IPS-20b (cell line): Measurements from ENCODE around the gene ANLN.

Experiments used
- H3K27ac ChIP-seq: one replicate; pipeline ENCODE4 v1.5.1; 2013; ENCODE audit warnings: low read length
- H3K27me3 ChIP-seq: 2 replicates; pipeline ENCODE4 v1.6.1; 2013; ENCODE audit warnings: mild to moderate bottlenecking, low read length, inconsistent platforms; ENCODE audit not compliant: insufficient read depth
- H3K36me3 ChIP-seq: 2 replicates; pipeline ENCODE4 v1.6.1; 2013; ENCODE audit warnings: low read depth, mild to moderate bottlenecking, inconsistent platforms, low read length, moderate library complexity; ENCODE audit not compliant: insufficient read depth
- H3K4me1 ChIP-seq: 2 replicates; pipeline ENCODE4 v1.6.1; 2013; ENCODE audit warnings: mild to moderate bottlenecking, control low read depth, inconsistent platforms, low read length, moderate library complexity; ENCODE audit not compliant: insufficient read depth
- H3K4me3 ChIP-seq: 2 replicates; pipeline ENCODE4 v1.5.1; 2013; ENCODE audit warnings: mild to moderate bottlenecking, low read length, inconsistent platforms
- H3K9ac ChIP-seq: 2 replicates; pipeline ENCODE4 v1.6.1; 2013; ENCODE audit warnings: low read depth, mild to moderate bottlenecking, inconsistent platforms, low read length, moderate library complexity
- H3K9me3 ChIP-seq: 2 replicates; pipeline ENCODE4 v1.6.1; 2013; ENCODE audit warnings: mild to moderate bottlenecking, low read depth, low read length, inconsistent platforms; ENCODE audit not compliant: insufficient read depth

ANLN gene

DNA sequence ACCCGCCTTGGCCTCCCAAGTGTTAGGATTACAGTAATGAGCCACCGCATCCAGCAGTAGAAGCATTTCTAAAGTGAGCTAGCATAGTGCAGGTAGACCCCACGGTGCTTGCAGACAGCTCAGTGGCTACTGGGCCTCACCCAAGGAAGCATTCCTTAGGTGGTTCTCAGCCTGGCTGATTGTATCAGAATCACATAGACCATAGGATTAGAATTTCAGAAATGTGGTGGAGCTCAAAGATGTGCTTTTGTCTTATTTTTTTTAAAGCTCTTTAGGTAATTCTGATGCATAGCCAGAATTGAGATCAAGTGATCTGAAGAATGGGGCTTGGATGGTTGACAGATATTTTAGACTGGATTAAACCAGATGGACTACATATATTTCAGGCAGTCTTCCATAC, 10.9 kb downstream of the ANLN start:
- no peak overlapping the region for H3K9ac ChIP-seq
- H3K9me3 ChIP-seq = no peaks in the 10 kb centered on the region
- H3K36me3 ChIP-seq = peaks cover 74% of the 10 kb centered on the region
- no peak overlapping the region for H3K4me3 ChIP-seq
- H3K4me1 ChIP-seq = peaks cover 6% of the 10 kb centered on the region
- no peaks in the 10 kb centered on the region for H3K27me3 ChIP-seq
- no peak overlapping the region for H3K27ac ChIP-seq

- H3K27ac ChIP-seq = no peak overlapping the region
Measured at GRCh38 chr7:36403452-36403851, 13.8 kb downstream of the ANLN start.

GRCh38 chr7:36404639-36405408, 15.2 kb downstream of the ANLN start:
- no peak overlapping the region for H3K27ac ChIP-seq
- H3K36me3 ChIP-seq = peaks cover 73% of the 10 kb centered on the region
- H3K27me3 ChIP-seq = no peaks in the 10 kb centered on the region
- H3K9ac ChIP-seq = no peak overlapping the region
- peaks cover 13% of the 10 kb centered on the region for H3K4me1 ChIP-seq
- no peak overlapping the region for H3K4me3 ChIP-seq
- no peaks in the 10 kb centered on the region for H3K9me3 ChIP-seq

More at GRCh38 chr7:36403452-36403851, 13.8 kb downstream of the ANLN start:
- Histone ChIP-seq H3K4me3 (no peak overlapping the region), H3K36me3 (peaks cover 72% of the 10 kb centered on the region), H3K4me1 (peaks cover 13% of the 10 kb centered on the region), H3K9ac (no peak overlapping the region), H3K9me3 (no peaks in the 10 kb centered on the region), H3K27me3 (no peaks in the 10 kb centered on the region)

GRCh38 chr7:36405409-36405803, 15.7 kb downstream of the ANLN start:
- Histone ChIP-seq H3K9ac (no peak overlapping the region), H3K36me3 (peaks cover 73% of the 10 kb centered on the region), H3K27me3 (no peaks in the 10 kb centered on the region), H3K4me1 (peaks cover 13% of the 10 kb centered on the region), H3K4me3 (no peak overlapping the region), H3K27ac (no peak overlapping the region), H3K9me3 (no peaks in the 10 kb centered on the region)

DNA sequence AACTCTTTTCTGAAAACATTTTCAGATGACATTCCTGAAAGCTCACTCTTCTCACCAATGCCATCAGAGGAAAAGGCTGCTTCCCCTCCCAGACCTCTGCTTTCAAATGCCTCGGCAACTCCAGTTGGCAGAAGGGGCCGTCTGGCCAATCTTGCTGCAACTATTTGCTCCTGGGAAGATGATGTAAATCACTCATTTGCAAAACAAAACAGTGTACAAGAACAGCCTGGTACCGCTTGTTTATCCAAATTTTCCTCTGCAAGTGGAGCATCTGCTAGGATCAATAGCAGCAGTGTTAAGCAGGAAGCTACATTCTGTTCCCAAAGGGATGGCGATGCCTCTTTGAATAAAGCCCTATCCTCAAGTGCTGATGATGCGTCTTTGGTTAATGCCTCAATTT, 16.5 kb downstream of the ANLN start:
- peaks cover 75% of the 10 kb centered on the region for H3K36me3 ChIP-seq
- H3K4me3 ChIP-seq = no peak overlapping the region
- H3K27ac ChIP-seq = no peak overlapping the region
- H3K27me3 ChIP-seq = no peaks in the 10 kb centered on the region
- peaks cover 13% of the 10 kb centered on the region for H3K4me1 ChIP-seq
- H3K9ac ChIP-seq = no peak overlapping the region
- no peaks in the 10 kb centered on the region for H3K9me3 ChIP-seq

GRCh38 chr7:36407636-36408550, 18.2 kb downstream of the ANLN start:
- Histone ChIP-seq H3K9ac (no peak overlapping the region), H3K27ac (no peak overlapping the region), H3K9me3 (no peaks in the 10 kb centered on the region), H3K27me3 (no peaks in the 10 kb centered on the region), H3K4me3 (no peak overlapping the region), H3K36me3 (peaks cover 82% of the 10 kb centered on the region), H3K4me1 (peaks cover 13% of the 10 kb centered on the region)

DNA sequence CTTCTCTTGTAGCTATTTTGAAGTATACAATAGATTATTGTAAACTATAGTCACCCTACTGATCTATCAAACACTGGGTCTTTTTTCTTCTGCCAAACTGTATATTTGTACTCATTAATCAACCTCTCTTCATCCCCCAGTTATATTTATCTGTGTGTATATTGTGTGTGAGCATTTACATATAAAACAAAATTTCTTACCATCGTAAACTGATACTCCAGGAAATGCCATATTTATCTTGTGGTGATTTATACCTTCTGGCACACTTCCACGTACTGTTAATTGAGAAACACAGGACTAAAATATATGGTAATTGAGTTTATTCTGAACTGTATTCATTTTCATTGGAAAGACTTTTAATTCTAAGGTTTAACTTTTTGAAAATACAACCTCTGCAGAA, 18.9 kb downstream of the ANLN start:
- Histone ChIP-seq H3K27ac (no peak overlapping the region), H3K9me3 (no peaks in the 10 kb centered on the region), H3K36me3 (peaks cover 88% of the 10 kb centered on the region), H3K4me3 (no peak overlapping the region), H3K27me3 (no peaks in the 10 kb centered on the region), H3K9ac (no peak overlapping the region), H3K4me1 (peaks cover 13% of the 10 kb centered on the region)

GRCh38 chr7:36409180-36409579, 19.5 kb downstream of the ANLN start:
- Histone ChIP-seq H3K4me3 (no peak overlapping the region), H3K9me3 (no peaks in the 10 kb centered on the region), H3K9ac (no peak overlapping the region), H3K27me3 (no peaks in the 10 kb centered on the region), H3K36me3 (peaks cover 91% of the 10 kb centered on the region), H3K27ac (no peak overlapping the region), H3K4me1 (peaks cover 13% of the 10 kb centered on the region)

- H3K27me3 ChIP-seq = no peaks in the 10 kb centered on the region
- H3K27ac ChIP-seq = no peak overlapping the region
- no peaks in the 10 kb centered on the region for H3K9me3 ChIP-seq
- peaks cover 88% of the 10 kb centered on the region for H3K36me3 ChIP-seq
- no peaks in the 10 kb centered on the region for H3K4me1 ChIP-seq
- H3K9ac ChIP-seq = no peak overlapping the region
- H3K4me3 ChIP-seq = no peak overlapping the region
Measured at GRCh38 chr7:36415144-36415543, 25.5 kb downstream of the ANLN start.

DNA sequence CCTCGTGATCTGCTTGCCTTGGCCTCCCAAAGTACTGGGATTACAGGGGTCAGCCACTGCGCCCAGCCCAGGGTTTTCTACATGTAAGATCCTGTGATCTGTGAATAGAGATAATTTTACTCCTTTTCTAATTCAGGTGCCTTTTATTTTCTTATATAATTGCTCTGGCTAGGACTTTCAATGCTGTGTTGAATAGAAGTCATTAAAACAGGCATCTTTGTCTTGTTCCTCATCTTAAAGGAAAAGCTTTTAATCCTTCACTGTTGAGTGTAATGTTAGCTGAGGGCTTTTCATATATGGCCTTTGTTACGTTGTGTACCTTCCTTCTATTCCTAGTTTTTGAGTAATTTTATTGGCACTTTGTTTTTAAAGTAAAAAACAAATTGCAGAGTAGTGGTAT, 26.6 kb downstream of the ANLN start:
- Histone ChIP-seq H3K4me1 (no peaks in the 10 kb centered on the region), H3K4me3 (no peak overlapping the region), H3K9me3 (no peaks in the 10 kb centered on the region), H3K36me3 (peaks cover 84% of the 10 kb centered on the region), H3K9ac (no peak overlapping the region), H3K27ac (no peak overlapping the region), H3K27me3 (no peaks in the 10 kb centered on the region)

GRCh38 chr7:36420307-36420706, 30.6 kb downstream of the ANLN start:
- H3K4me3 ChIP-seq = no peak overlapping the region
- peaks cover 89% of the 10 kb centered on the region for H3K36me3 ChIP-seq
- no peak overlapping the region for H3K9ac ChIP-seq
- H3K27ac ChIP-seq = no peak overlapping the region
- H3K9me3 ChIP-seq = no peaks in the 10 kb centered on the region
- H3K4me1 ChIP-seq = no peaks in the 10 kb centered on the region
- H3K27me3 ChIP-seq = no peaks in the 10 kb centered on the region

DNA sequence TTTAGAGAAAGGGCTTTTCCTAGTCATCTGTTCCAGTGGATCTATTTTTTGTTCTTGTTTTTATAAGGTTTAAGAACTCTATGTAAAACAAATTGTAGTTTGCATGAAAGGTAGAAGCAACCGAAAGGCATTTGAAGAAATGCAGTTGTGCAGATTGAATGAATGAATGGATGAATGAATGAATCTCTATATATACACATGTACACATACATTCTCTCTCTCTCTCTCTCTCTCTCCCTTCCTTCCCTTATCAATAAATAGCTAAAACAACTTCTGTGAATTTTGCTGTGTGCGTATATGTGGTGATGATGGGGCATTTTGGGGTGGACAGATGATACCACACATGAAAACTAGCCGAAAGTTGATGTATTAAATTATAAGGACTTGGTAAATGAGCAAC, 32.4 kb downstream of the ANLN start:
- no peak overlapping the region for H3K4me3 ChIP-seq
- H3K9me3 ChIP-seq = no peaks in the 10 kb centered on the region
- H3K27me3 ChIP-seq = no peaks in the 10 kb centered on the region
- no peak overlapping the region for H3K27ac ChIP-seq
- peaks cover 6% of the 10 kb centered on the region; the same call in 1 of the 2 replicates for H3K4me1 ChIP-seq
- peaks cover 89% of the 10 kb centered on the region for H3K36me3 ChIP-seq
- no peak overlapping the region for H3K9ac ChIP-seq
